T-cell (primary cell): ENCODE measurements around the gene CGNL1. TPM values are rescaled to one million over a fixed set of nuclear protein-coding genes. Genes with fewer than 3 reads are reported as not detected.

Source experiments
- ATAC-seq, 4 experiments: fragments of 200-7000 bp in 3 of 4; fragments of 150-1000 bp in 1 of 4; cut with Tn5 transposase; replicated peaks in 1 of 4; 1 replicate in 3 of 4; 2 replicates in 1 of 4; pipeline ENCODE4 v1.10.0; 2021; ENCODE audit warnings: moderate library complexity in 3 of 4, mild to moderate bottlenecking in 2 of 4, moderate number of reproducible peaks in 1 of 4
- CTCF ChIA-PET, 2 donors: fragments of 300-600 bp; sonication (Branson Sonifier 250); formaldehyde crosslinking; loops; one replicate each; lab custom pipeline; 2022; ENCODE audit warnings: antibody characterized with exemption in 2 of 2; lab: Charles Lee
- POLR2A ChIA-PET, 2 donors: fragments of 300-600 bp; sonication (Branson Sonifier 250); formaldehyde crosslinking; loops; one replicate each; lab custom pipeline; 2022; ENCODE audit warnings: antibody characterized with exemption in 2 of 2; lab: Charles Lee
- DNase-seq, 35 experiments: peaks; one replicate each; pipeline versions ENCODE4 v3.0.0 to v3.0.0-alpha.2; 2013 to 2023
- H3K27ac ChIP-seq: one replicate; pipeline ENCODE4 v1.5.1; 2013; ENCODE audit warnings: low read length
- H3K27me3 ChIP-seq, 2 experiments: replicated peaks in 1 of 2; 1 replicate in 1 of 2; 2 replicates in 1 of 2; pipeline versions ENCODE4 v1.6.1 to v1.7.0; 2013; ENCODE audit warnings: low read length in 1 of 2, mixed read lengths in 1 of 2; ENCODE audit not compliant: control insufficient read depth in 2 of 2, insufficient read depth in 2 of 2; ENCODE audit errors: extremely low read depth in 1 of 2
- H3K36me3 ChIP-seq, 2 donors: 1 replicate in 1 of 2; 2 replicates in 1 of 2; pipeline versions ENCODE4 v1.6.1 to v1.7.0; 2013; ENCODE audit warnings: low read length in 1 of 2; ENCODE audit not compliant: control insufficient read depth in 2 of 2, insufficient read depth in 1 of 2; ENCODE audit errors: extremely low read depth in 1 of 2
- H3K4me1 ChIP-seq, 2 experiments: 1 replicate in 1 of 2; 2 replicates in 1 of 2; pipeline versions ENCODE4 v1.6.1 to v1.7.0; 2013; ENCODE audit warnings: low read length in 2 of 2, mixed read lengths in 1 of 2; ENCODE audit not compliant: insufficient read depth in 2 of 2, control insufficient read depth in 1 of 2; ENCODE audit errors: extremely low read depth in 1 of 2
- H3K4me3 ChIP-seq, 2 donors: 1 replicate in 1 of 2; 2 replicates in 1 of 2; pipeline versions ENCODE4 v1.5.1 to v1.7.0; 2013; ENCODE audit warnings: mild to moderate bottlenecking in 2 of 2, low read length in 1 of 2, moderate library complexity in 1 of 2; ENCODE audit not compliant: control insufficient read depth in 1 of 2; ENCODE audit errors: extremely low read depth in 1 of 2
- H3K9me3 ChIP-seq: 2 replicates; pipeline ENCODE4 v1.7.0; 2013
- H3K27ac Mint-ChIP-seq, 2 donors: one replicate each; pipeline ENCODE4 v1.8.0; 2020 to 2021; ENCODE audit warnings: mild to moderate bottlenecking in 2 of 2, mixed read lengths in 2 of 2
- H3K27me3 Mint-ChIP-seq, 2 donors: one replicate each; pipeline ENCODE4 v1.8.0; 2021 to 2022; ENCODE audit warnings: mixed read lengths in 2 of 2
- H3K36me3 Mint-ChIP-seq: one replicate; pipeline ENCODE4 v1.8.0; 2021; ENCODE audit warnings: mixed read lengths
- H3K4me1 Mint-ChIP-seq, 3 donors: one replicate each; pipeline ENCODE4 v1.8.0; 2020 to 2022; ENCODE audit warnings: mixed read lengths in 3 of 3, mild to moderate bottlenecking in 1 of 3
- H3K4me3 Mint-ChIP-seq, 3 donors: one replicate each; pipeline ENCODE4 v1.8.0; 2020 to 2022; ENCODE audit warnings: mild to moderate bottlenecking in 3 of 3, mixed read lengths in 3 of 3, moderate library complexity in 3 of 3
- H3K9me3 Mint-ChIP-seq, 3 donors: one replicate each; pipeline ENCODE4 v1.8.0; 2020 to 2022; ENCODE audit warnings: mixed read lengths in 3 of 3
- WGBS: methylation state at CpG from one replicate; pipeline ENCODE4 v1.1.5; 2013; ENCODE audit warnings: missing lambda C conversion rate; ENCODE audit not compliant: insufficient coverage; 5-methylcytosine and 5-hydroxymethylcytosine counted together
- total RNA-seq, 35 experiments: library from RNA in 6 of 35; stranded (reverse) in 6 of 35; fragments of 120-200 nt in 1 of 35; gene quantifications; one replicate each; pipeline versions ENCODE4 v1.2.1 to v1.2.4 and lab custom pipeline; 2013 to 2026

Gene CGNL1
- total RNA-seq, 5 donors from 2014 or later (not counting 1 experiment from before 2014, with no cell fraction given) = 0.13 to 0.18 (median 0.16) TPM; not detected in 2

DNA sequence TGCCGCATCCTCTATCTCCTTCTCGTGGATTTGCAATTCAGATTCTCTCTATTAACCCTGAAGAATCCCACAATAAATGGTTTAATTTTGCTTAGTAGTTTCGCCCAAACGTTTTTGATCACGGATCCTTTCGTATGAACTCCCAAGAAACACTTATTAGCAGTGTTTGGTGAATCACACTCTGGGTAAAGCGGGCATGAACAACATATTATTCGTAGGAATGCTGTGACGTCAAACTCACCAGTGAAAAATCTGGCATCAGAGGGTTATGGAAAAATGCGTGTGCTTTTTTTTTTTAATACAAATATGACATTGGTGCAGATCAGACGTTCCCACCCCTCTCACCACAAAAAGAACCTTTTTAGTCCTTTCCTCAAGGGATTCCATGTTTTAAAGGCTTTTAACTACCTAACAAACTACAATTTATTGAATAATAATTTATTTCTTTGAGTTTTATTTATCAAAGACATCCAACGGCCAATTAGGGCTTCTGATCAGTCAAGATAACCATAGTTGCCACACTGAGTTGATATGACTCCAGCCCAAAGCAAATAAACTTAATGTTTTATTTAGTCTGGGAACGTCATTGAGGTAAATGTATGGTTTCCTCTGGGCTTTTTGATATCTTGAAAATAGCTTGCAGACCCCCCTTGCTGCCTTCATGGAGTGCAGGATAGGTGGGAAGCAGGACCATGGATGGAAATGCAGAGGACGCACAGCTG, 45.5 kb upstream of the CGNL1 start:
- DNase-seq (no peak), ATAC-seq (no peak)
- Mint-ChIP-seq H3K4me1 (no peaks in the 10 kb centered on the region), H3K36me3 (no peaks in the 10 kb centered on the region), H3K27ac (no peak overlapping the region), H3K4me3 (no peak overlapping the region), H3K9me3 (no peaks in the 10 kb centered on the region), H3K27me3 (peaks cover 17 to 42% of the 10 kb centered on the region in 2 donors)
- no peaks in the 10 kb centered on the region for H3K9me3 ChIP-seq
- H3K36me3 ChIP-seq = no peaks in the 10 kb centered on the region
- no peak overlapping the region for H3K27ac ChIP-seq
- H3K4me1 ChIP-seq = peaks cover 0 to 3% of the 10 kb centered on the region in 2 experiments
- 98% methylated on average over 4 of the region's 14 CpGs for WGBS
- peaks cover 0 to 39% of the 10 kb centered on the region in 2 experiments for H3K27me3 ChIP-seq
- ChIA-PET POLR2A (no interaction called here), CTCF (no interaction called here)
- H3K4me3 ChIP-seq = no peak overlapping the region

- ATAC-seq (no peak), DNase-seq (no peak)
- H3K4me3 ChIP-seq = no peak overlapping the region
- Mint-ChIP-seq H3K27ac (no peak overlapping the region), H3K4me1 (no peaks in the 10 kb centered on the region), H3K27me3 (peaks cover 20 to 49% of the 10 kb centered on the region in 2 donors), H3K4me3 (no peak overlapping the region), H3K36me3 (no peaks in the 10 kb centered on the region), H3K9me3 (no peaks in the 10 kb centered on the region)
- ChIA-PET CTCF (no interaction called here), POLR2A (no interaction called here)
- H3K27me3 ChIP-seq = peaks cover 0 to 41% of the 10 kb centered on the region in 2 experiments
- WGBS = 81% methylated on average over 4 of the region's 8 CpGs
- no peaks in the 10 kb centered on the region for H3K9me3 ChIP-seq
- H3K4me1 ChIP-seq = peaks cover 0 to 3% of the 10 kb centered on the region in 2 experiments
- no peak overlapping the region for H3K27ac ChIP-seq
- H3K36me3 ChIP-seq = no peaks in the 10 kb centered on the region
These were observed 44.0 kb upstream of the CGNL1 start for GRCh38 chr15:57332326-57332725.

- peaks cover 20 to 56% of the 10 kb centered on the region in 2 donors for H3K27me3 Mint-ChIP-seq
- 100% methylated on average over 2 of the region's 4 CpGs for WGBS
These were observed 42.8 kb upstream of the CGNL1 start for GRCh38 chr15:57333487-57333886.

GRCh38 chr15:57334257-57334656, 42.0 kb upstream of the CGNL1 start:
- no peak overlapping the region for H3K27ac ChIP-seq
- 80% methylated on average over 6 of the region's 12 CpGs for WGBS
- no peaks in the 10 kb centered on the region for H3K4me1 Mint-ChIP-seq
- H3K9me3 ChIP-seq = no peaks in the 10 kb centered on the region
- H3K27me3 Mint-ChIP-seq = peaks cover 20 to 57% of the 10 kb centered on the region in 2 donors
- H3K4me3 ChIP-seq = no peak overlapping the region
- DNase-seq = no peak
- CTCF ChIA-PET = interaction anchor here in 1 of 2 donors (0.7 kb wide), 1 partner anchor 11 kb away, joined by 3 read pairs; no protein-coding TSS in a partner anchor
- peaks cover 0 to 3% of the 10 kb centered on the region in 2 experiments for H3K4me1 ChIP-seq
- peaks cover 0 to 57% of the 10 kb centered on the region in 2 experiments for H3K27me3 ChIP-seq
- H3K36me3 ChIP-seq = no peaks in the 10 kb centered on the region
- no peak for ATAC-seq
- no peak overlapping the region for H3K4me3 Mint-ChIP-seq
- H3K36me3 Mint-ChIP-seq = no peaks in the 10 kb centered on the region
- no peaks in the 10 kb centered on the region for H3K9me3 Mint-ChIP-seq
- POLR2A ChIA-PET = no interaction called here
- H3K27ac Mint-ChIP-seq = no peak overlapping the region

More at GRCh38 chr15:57333487-57333886, 42.8 kb upstream of the CGNL1 start:
- H3K27ac Mint-ChIP-seq = no peak overlapping the region
- Histone ChIP-seq H3K36me3 (no peaks in the 10 kb centered on the region), H3K27me3 (peaks cover 0 to 50% of the 10 kb centered on the region in 2 experiments), H3K4me3 (no peak overlapping the region), H3K4me1 (peaks cover 0 to 3% of the 10 kb centered on the region in 2 experiments), H3K9me3 (no peaks in the 10 kb centered on the region), H3K27ac (no peak overlapping the region)
- H3K36me3 Mint-ChIP-seq = no peaks in the 10 kb centered on the region
- ATAC-seq (no peak), DNase-seq (no peak)
- no peaks in the 10 kb centered on the region for H3K9me3 Mint-ChIP-seq
- ChIA-PET POLR2A (no interaction called here), CTCF (interaction anchor here in 1 of 2 donors (0.6 kb wide), 1 partner anchor 93 kb away, joined by 12 read pairs; no protein-coding TSS in a partner anchor)
- no peaks in the 10 kb centered on the region for H3K4me1 Mint-ChIP-seq
- no peak overlapping the region for H3K4me3 Mint-ChIP-seq

DNA sequence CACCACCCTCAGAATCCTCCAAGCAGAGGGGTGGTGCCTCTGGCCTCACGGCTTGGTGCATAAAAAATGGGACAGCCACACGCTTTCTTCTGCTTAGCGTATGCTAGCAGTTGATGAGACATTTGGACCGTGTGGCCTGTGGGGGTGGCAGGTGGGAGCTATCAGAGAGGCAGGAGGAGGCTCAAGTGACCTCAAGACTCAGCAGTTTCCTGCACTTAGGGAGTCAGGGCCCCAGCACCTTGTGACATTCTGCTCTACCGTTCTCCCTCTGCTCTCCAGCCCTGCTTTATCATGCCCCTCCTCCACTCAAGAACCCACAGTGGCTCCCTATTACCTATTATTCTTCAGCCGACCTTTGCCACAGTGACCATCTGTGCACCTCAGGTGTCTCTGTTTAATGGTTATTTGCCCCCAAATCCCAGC, 41.0 kb upstream of the CGNL1 start:
- H3K4me3 Mint-ChIP-seq = no peak overlapping the region
- H3K27ac Mint-ChIP-seq = no peak overlapping the region
- H3K4me1 ChIP-seq = no peaks in the 10 kb centered on the region
- H3K4me1 Mint-ChIP-seq = no peaks in the 10 kb centered on the region
- H3K9me3 Mint-ChIP-seq = no peaks in the 10 kb centered on the region
- no peak overlapping the region for H3K27ac ChIP-seq
- WGBS = 62% methylated on average over 5 of the region's 6 CpGs
- H3K4me3 ChIP-seq = no peak overlapping the region
- H3K27me3 ChIP-seq = peaks cover 0 to 50% of the 10 kb centered on the region in 2 experiments
- ATAC-seq (no peak), DNase-seq (no peak)
- no peaks in the 10 kb centered on the region for H3K9me3 ChIP-seq
- POLR2A ChIA-PET = no interaction called here
- peaks cover 20 to 50% of the 10 kb centered on the region in 2 donors for H3K27me3 Mint-ChIP-seq
- H3K36me3 Mint-ChIP-seq = no peaks in the 10 kb centered on the region
- CTCF ChIA-PET = no interaction called here
- H3K36me3 ChIP-seq = no peaks in the 10 kb centered on the region

DNA sequence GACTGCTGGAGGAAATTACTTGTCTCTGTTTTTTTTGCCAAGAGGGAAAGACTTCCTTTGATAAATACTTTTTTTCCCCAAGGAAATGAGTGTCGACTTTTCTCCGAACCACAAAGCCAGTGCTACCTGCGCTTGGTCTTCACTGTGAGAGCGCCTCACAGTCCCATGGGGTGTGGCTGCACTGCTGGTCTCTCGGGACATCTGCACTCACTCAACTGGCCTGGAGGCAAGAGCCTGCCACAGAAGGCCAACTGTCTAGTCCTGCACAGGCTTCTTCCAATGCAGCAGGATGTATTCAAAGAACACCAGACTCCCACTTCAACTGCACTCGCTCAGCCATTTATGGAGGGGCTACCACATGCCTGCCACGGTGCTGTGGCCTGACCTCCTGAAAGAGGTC, 40.6 kb upstream of the CGNL1 start:
- H3K27me3 Mint-ChIP-seq = peaks cover 19 to 52% of the 10 kb centered on the region in 2 donors
- no peak for ATAC-seq
- no peaks in the 10 kb centered on the region for H3K4me1 ChIP-seq
- POLR2A ChIA-PET = no interaction called here
- 80% methylated on average over 4 of the region's 7 CpGs for WGBS
- H3K27ac Mint-ChIP-seq = no peak overlapping the region
- H3K4me3 Mint-ChIP-seq = no peak overlapping the region
- H3K36me3 ChIP-seq = no peaks in the 10 kb centered on the region
- CTCF ChIA-PET = interaction anchor here (0.7 kb wide), 2 partner anchors 93 to 186 kb away, joined by 3 to 4 read pairs; no protein-coding TSS in a partner anchor
- no peaks in the 10 kb centered on the region for H3K9me3 ChIP-seq
- H3K27me3 ChIP-seq = peaks cover 0 to 48% of the 10 kb centered on the region in 2 experiments
- H3K27ac ChIP-seq = no peak overlapping the region
- DNase-seq = no peak
- H3K4me1 Mint-ChIP-seq = no peaks in the 10 kb centered on the region
- no peak overlapping the region for H3K4me3 ChIP-seq
- H3K36me3 Mint-ChIP-seq = no peaks in the 10 kb centered on the region
- H3K9me3 Mint-ChIP-seq = no peaks in the 10 kb centered on the region
